ENCODE results near the gene PCGF3.
"Not testable (repeated sequence)": the region's sequence is repeated elsewhere in the genome, so short reads cannot be mapped to it uniquely, and the experiment has no call there.

The PCGF3 gene

GRCh38 chr4:668219-668618 lies 37.4 kb upstream of the PCGF3 start:
- not testable (repeated sequence) for DNase-seq

- not testable (repeated sequence) for DNase-seq
These were observed 35.6 kb upstream of the PCGF3 start for GRCh38 chr4:669806-670559.

- no peak for DNase-seq
These were observed 33.9 kb upstream of the PCGF3 start for GRCh38 chr4:671769-672168.

- DNase-seq, result no peak
These were observed 32.1 kb upstream of the PCGF3 start for GRCh38 chr4:673349-674091.

- peak; percentile 96 for DNase-seq
These were observed 31.2 kb upstream of the PCGF3 start, which contains the start of the genes ATP5ME and MYL5 for GRCh38 chr4:674172-675035. ATP5ME (minus strand) TSS chr4:674276; CDS start chr4:674247, 29 bp downstream. MYL5 (plus strand) TSS chr4:674542; CDS start chr4:678027, 3,485 bp downstream.

GRCh38 chr4:675036-675882 lies 30.4 kb upstream of the PCGF3 start:
- DNase-seq, result no peak

GRCh38 chr4:675980-676870 lies 29.4 kb upstream of the PCGF3 start:
- DNase-seq, result no peak

GRCh38 chr4:676871-677235 lies 28.8 kb upstream of the PCGF3 start:
- DNase-seq, result no peak

- no peak for DNase-seq
These were observed 28.0 kb upstream of the PCGF3 start for GRCh38 chr4:677431-678293.

- no peak for DNase-seq
These were observed 27.1 kb upstream of the PCGF3 start for GRCh38 chr4:678331-679103.

- DNase-seq, result no peak
These were observed 26.5 kb upstream of the PCGF3 start for GRCh38 chr4:679104-679481.

GRCh38 chr4:679629-680028 lies 26.0 kb upstream of the PCGF3 start:
- no peak for DNase-seq

- no peak for DNase-seq
These were observed 25.5 kb upstream of the PCGF3 start for GRCh38 chr4:680091-680490.

- no peak for DNase-seq
These were observed 25.1 kb upstream of the PCGF3 start for GRCh38 chr4:680551-680927.

- DNase-seq, result peak; percentile 61
These were observed 24.5 kb upstream of the PCGF3 start for GRCh38 chr4:680928-681645.

GRCh38 chr4:681736-682451 lies 23.7 kb upstream of the PCGF3 start:
- DNase-seq, result peak; percentile 37

GRCh38 chr4:682490-683172 lies 23.0 kb upstream of the PCGF3 start:
- DNase-seq, result no peak
